Activated CD4-positive, alpha-beta T cell treated with anti-CD3 and anti-CD28 coated beads for 1 hour (primary cell): ENCODE measurements around the gene TRIM37.
"Not testable (repeated sequence)": the region's sequence is repeated elsewhere in the genome, so short reads cannot be mapped to it uniquely, and the experiment has no call there.

Experiments
- DNase-seq: peaks from one replicate; pipeline ENCODE4 v3.0.0-alpha.2; 2020

Gene TRIM37

GRCh38 chr17:59111539-59111938, 4.9 kb upstream of the TRIM37 start:
- no peak for DNase-seq

GRCh38 chr17:59110973-59111372, 4.3 kb upstream of the TRIM37 start:
- DNase-seq = no peak

GRCh38 chr17:59108400-59109102, 1.9 kb upstream of the TRIM37 start:
- DNase-seq = no peak

- DNase-seq = no peak
Measured at GRCh38 chr17:59107306-59107670, 608 bp upstream of the TRIM37 start.

- peak; percentile 63 for DNase-seq
Measured at GRCh38 chr17:59105852-59106462, 723 bp downstream of the TRIM37 start.

GRCh38 chr17:59101178-59101577, 5.5 kb downstream of the TRIM37 start:
- no peak for DNase-seq

GRCh38 chr17:59097876-59098275, 8.8 kb downstream of the TRIM37 start:
- no peak for DNase-seq

GRCh38 chr17:59094861-59095530, 11.7 kb downstream of the TRIM37 start:
- DNase-seq = no peak

- no peak for DNase-seq
Measured at GRCh38 chr17:59093702-59094231, 12.9 kb downstream of the TRIM37 start.

GRCh38 chr17:59093145-59093701, 13.5 kb downstream of the TRIM37 start:
- DNase-seq = no peak

GRCh38 chr17:59090593-59090992, 16.1 kb downstream of the TRIM37 start:
- not testable (repeated sequence) for DNase-seq

GRCh38 chr17:59084154-59084553, 22.5 kb downstream of the TRIM37 start:
- DNase-seq = no peak

GRCh38 chr17:59074494-59074893, 32.2 kb downstream of the TRIM37 start:
- DNase-seq = no peak

- no peak for DNase-seq
Measured at GRCh38 chr17:59073972-59074371, 32.7 kb downstream of the TRIM37 start.

GRCh38 chr17:59069856-59070255, 36.8 kb downstream of the TRIM37 start:
- DNase-seq = no peak

- DNase-seq = no peak
Measured at GRCh38 chr17:59067756-59068155, 38.9 kb downstream of the TRIM37 start.

- DNase-seq = no peak
Measured at GRCh38 chr17:59067340-59067739, 39.3 kb downstream of the TRIM37 start.

GRCh38 chr17:59062509-59062908, 44.2 kb downstream of the TRIM37 start:
- no peak for DNase-seq

GRCh38 chr17:59056857-59057256, 49.8 kb downstream of the TRIM37 start:
- no peak for DNase-seq

GRCh38 chr17:59049798-59050197, 56.9 kb downstream of the TRIM37 start:
- no peak for DNase-seq

GRCh38 chr17:59047616-59048015, 59.1 kb downstream of the TRIM37 start:
- DNase-seq = no peak

GRCh38 chr17:59046192-59046591, 60.5 kb downstream of the TRIM37 start:
- DNase-seq = no peak

GRCh38 chr17:59038734-59039133, 67.9 kb downstream of the TRIM37 start:
- no peak for DNase-seq

- no peak for DNase-seq
Measured at GRCh38 chr17:59037960-59038359, 68.7 kb downstream of the TRIM37 start.
